NCI-H146 treated with DMSO at 0.1 percent for 48 hours (cell line): ENCODE measurements around the gene NEDD8.
"Not testable (repeated sequence)": the region's sequence is repeated elsewhere in the genome, so short reads cannot be mapped to it uniquely, and the experiment has no call there.

Experiments
- DNase-seq: peaks from one replicate; lab custom pipeline; 2025; ENCODE audit not compliant: unreplicated experiment; lab: John Stamatoyannopoulos, UW

The NEDD8 gene

DNA sequence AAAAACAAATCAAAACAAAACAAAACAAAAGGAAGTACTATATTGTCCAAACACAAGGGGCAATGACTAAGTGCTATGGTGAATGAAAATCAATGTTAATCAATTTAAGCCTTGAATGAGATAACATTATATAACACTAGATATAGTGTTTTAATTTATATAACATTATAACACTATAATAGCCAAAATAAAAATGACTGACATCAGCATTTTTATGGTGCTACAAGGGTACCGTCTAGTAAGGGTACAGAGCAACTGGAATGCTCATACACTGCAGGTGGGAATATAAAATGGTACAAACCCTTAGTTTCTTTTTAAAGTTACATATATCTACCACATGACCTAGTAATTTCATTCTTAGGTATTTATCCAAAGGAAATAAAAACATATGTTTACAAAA, 5.7 kb downstream of the NEDD8 start:
- DNase-seq: no peak

DNA sequence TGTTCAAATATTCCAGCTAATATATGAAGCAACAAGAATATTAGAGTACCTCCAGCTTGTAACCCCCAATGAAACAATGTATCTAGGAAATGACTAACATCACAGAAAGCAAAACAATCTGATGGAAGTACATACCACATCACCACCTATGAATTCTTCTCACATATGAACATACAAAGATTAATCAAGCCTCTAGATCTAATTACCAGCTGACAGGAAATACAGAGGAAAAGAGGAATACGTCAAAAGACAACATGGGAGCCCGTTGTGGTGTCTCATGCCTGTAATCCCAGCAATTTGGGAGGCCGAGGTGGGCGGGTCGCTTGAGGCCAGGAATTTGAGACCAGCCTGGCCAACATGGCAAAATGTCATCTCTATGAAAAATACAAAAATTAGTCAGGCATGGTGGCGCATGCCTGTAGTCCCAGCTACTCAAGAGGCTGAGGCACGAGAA, 7.5 kb downstream of the NEDD8 start:
- DNase-seq: no peak

DNA sequence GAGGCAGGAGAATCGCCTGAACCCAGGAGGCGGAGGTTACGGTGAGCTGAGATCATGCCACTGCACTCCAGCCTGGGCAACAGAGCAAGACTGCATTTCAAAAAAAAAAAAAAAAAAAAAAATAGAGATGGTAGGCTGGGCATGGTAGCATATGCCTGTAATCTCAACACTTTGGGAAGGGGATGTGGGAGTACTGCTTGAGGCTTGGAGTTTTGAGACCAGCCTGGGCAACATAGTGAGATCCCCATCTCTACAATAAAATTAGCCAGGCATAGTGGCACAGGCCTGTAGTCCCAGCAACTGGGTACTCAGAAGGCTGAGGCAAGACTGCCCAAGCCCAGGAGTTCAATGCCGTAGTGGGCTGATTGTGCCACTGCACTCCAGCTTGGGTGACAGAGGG, 9.2 kb downstream of the NEDD8 start:
- DNase-seq: not testable (repeated sequence)

DNA sequence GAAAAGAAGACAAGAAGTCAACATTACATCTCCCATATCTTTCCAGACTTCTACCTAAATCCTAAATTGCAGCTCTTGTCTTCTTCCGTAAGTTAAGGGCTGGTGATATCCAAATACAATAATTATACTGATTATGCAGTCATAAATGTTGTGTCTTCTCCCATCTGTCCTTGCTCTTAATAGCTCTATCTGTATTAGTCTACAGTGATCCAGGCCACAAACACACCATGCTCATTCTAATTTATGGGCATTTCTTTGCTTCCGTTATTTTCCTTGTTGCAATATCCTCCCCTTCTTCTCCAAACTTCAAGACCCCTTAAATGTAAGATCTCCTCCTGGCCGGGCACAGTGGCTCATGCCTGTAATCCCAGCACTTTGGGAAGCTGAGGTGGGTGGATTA, 12.6 kb downstream of the NEDD8 start:
- no peak for DNase-seq

DNA sequence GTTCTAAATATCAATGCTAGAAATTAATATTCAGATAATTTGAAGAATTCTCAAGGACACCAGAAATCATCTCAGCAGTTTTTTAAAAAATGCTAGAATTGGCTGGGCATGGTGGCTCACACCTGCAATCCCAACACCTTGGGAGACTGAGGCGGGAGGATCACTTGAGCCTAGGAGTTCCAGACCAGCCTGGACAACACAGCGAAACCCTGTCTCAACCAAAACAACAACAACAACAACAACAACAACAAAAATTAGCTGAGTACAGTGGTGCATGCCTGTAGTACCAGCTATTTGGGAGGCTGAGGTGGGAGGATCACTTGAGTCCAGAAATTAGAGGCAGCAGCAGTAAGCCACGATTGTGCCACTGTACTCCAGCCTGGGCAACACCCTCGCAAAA, 13.1 kb downstream of the NEDD8 start:
- DNase-seq: no peak

DNA sequence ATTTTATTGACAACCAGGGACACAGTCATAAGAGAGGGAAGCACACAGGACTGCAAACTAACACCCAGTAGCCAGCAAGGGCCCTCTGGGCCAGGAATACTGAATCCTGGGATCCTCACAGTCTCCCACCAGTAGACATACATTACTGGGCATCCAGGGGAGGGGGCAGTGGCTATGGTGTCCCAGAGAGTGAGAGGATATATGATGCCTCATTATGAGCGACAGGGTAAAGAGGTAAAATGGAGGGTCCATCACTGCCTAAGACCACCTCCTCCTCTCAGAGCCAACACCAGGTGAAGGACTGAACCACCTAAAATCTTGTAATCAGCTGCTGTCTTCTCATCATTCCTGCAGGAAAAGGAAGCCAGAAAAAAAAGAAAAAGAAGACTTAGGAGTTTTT, 15.3 kb downstream of the NEDD8 start:
- not testable (repeated sequence) for DNase-seq

DNA sequence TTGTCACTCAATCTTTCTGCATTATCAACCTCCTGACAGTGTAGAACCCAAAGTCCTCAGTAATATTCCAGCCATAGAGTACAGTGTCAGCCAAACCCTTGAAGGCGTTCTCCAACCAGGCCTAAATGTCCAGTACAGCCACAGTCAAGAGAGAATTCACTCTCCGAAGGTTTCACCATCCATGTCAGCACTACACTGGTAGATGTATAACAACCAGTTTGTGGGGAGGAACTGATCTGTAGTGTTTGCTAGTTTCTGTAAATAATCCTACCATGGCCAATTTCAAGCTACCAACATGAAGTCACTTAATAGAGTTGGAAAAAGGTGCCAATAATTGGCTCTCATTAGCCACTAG, 15.8 kb downstream of the NEDD8 start:
- no peak for DNase-seq

DNA sequence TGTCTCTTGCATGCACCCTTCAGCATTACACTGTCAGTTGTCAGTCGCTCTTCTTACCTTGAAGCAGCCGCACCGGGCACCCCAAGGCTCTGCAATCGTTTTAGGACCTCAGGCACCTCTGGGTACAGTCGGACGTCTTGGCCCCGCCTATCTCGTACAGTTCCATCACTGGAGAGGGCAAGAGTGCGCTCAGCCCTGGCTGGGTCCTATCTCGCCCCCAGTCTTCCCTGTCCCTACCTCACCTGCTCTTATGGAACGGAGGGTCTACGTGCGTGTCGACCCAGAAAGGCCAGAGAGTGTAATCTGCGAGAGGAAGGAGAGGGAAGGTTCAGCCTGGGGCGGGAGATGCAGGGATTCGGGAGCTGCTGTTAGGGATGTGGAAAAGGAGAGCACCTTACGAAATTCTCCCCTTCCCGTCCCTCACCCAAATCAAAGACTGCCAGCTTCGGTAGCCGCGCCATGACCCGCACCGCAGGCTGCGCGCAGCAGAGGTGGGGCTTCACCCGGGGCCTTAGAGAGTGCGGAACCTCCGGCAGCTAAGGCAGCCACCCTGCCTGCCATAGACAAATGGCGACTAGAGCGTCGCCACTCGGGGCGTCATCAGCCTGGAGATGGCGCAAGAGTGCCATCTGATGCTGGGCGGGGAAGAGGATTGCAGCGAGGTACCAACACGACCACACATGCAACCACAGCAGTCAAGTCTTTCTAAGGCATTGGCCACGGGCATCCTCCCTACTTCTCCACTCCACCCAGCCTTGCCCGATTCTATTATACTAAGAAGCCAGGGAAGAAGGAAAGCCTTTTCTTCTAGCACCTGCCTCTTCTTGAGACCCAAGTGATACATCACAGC, 16.4 kb downstream of the NEDD8 start, which contains the start of gene MDP1:
Gene MDP1 (minus strand): TSS at position 572 of the 850 bp plus-strand sequence. CDS start 111 bp downstream, at position 461.
- DNase-seq: peak; percentile 73

DNA sequence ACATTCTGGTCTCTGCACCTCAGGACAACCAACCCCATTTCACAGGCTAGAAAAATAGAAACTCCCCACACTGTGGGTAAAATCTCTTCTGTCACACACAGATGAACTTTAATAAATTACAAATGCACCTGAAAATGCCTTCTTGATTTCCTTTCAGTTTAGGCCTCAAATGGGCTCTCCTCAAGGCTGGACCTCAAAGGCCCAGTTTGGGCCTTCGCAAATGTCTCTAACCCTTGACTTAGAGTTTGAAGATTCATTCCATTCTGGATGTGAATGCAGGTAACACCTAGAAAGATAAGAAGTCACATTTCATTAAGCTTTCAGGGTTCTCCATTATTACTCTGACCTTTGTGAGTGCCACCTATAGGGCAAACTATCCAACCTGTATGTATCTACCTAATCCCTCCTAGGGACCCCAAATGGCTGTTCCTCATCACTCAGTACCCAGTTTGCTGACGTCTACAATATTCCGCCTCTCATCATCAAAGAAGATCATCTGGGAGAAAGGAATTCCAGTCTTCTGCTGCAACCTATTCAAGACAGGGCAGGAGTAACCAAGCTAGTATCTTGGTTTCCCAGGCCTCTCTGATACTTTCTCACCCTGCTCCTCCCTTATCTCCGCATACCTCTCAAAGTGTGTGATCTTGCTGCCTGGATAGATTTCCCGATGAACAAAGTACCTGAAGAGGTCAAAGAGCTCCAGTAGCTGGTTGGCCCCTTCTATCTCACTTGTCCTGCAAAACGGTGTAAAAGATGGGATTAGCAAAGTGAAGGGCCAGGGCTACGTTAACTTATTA, 18.1 kb downstream of the NEDD8 start:
- DNase-seq: no peak

DNA sequence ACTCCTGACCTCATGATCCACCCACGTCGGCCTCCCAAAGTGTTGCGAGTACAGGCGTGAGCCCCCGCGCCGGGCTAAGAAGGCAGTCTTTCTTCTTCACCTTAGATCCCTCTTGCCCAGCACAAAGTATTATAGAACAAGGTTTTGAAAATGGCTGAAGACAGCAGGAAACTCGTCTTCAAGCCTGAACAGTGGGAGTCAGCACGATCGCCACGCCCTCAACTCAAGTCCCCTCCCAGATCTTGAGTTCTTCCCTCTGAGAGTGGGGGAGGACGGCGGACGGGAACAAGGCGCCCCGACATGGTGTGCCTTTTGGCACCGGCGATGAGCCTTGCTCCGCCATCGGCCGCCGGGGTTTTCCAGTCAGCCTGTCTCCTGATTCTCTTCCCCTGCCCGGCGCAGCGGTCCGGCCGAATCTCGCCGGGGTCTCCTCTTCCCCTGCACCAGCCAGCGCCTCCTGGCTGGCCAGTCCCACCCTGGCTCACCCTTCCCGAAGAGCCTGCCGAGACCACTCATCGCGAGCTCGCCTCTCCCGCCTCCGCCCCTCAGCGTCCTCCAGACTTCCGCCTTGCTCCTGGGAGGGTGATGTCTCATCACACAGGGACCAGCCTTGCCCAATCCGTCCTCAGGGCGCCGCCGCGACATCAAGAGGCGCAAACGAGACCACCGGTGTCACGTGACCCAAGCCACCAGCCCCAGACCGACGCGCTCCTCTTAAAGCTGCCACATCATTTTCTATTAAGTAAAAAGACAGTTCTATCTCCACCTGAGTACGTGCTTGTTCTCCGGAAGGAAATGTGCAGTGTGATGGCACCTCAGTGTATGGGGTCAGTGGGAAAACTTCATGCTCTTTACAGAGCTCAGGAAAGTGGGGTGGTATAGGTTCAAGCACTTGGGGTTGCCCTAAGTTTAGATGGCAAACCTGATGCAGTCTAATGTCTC, 19.0 kb downstream of the NEDD8 start, which contains the start of gene CHMP4A:
Gene CHMP4A (minus strand): TSS at position 565 of the 942 bp plus-strand sequence. CDS start 49 bp downstream, at position 516.
- DNase-seq: peak; percentile 84

DNA sequence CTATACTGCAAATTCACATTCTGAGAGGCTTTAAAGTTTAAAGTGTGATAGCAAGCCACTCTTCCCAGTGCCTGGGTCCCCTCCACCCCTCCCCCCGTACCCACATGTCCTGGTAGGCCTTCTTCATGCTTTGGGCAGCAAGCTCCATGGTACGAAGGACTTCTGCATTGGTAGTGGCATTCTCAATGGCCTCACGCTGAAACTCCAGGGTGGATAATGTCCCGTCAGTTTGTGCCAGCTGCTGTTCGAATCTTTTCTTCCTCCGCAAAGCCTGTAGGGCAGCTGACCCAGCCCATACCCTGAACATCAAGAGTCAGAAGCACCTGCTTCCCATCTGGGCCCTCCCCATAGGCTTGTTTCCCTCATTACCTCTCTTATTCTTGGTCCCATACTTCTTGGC, 20.9 kb downstream of the NEDD8 start:
- DNase-seq: no peak

DNA sequence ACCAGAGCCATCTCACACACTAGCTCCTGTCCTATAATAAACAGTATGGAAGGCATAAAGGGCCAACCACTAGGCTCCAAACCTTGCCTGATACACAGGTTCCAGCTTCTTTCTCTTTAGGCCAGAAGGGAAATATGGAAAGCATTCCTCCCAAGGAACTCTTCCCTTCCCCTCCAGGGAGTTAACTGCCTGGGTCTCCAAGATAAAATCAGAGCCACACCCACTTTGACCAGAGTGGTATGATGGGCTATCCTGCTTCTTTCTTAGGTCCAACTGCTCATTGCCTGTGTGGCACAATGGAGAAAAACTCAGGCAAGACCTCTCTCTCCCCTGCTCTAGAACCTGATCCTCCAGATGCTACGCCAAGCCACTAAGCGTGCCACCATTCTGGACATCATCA, 24.5 kb downstream of the NEDD8 start:
- no peak for DNase-seq

DNA sequence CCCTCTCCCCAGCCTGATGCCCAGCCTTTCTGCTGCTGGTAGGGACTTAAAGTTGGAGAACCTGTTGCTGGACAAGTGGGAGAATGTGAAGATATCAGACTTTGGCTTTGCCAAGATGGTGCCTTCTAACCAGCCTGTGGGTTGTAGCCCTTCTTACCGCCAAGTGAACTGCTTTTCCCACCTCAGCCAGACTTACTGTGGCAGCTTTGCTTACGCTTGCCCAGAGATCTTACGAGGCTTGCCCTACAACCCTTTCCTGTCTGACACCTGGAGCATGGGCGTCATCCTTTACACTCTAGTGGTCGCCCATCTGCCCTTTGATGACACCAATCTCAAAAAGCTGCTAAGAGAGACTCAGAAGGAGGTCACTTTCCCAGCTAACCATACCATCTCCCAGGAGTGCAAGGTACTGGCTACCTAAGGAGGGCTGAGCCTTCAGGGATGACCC, 25.0 kb downstream of the NEDD8 start:
- no peak for DNase-seq

DNA sequence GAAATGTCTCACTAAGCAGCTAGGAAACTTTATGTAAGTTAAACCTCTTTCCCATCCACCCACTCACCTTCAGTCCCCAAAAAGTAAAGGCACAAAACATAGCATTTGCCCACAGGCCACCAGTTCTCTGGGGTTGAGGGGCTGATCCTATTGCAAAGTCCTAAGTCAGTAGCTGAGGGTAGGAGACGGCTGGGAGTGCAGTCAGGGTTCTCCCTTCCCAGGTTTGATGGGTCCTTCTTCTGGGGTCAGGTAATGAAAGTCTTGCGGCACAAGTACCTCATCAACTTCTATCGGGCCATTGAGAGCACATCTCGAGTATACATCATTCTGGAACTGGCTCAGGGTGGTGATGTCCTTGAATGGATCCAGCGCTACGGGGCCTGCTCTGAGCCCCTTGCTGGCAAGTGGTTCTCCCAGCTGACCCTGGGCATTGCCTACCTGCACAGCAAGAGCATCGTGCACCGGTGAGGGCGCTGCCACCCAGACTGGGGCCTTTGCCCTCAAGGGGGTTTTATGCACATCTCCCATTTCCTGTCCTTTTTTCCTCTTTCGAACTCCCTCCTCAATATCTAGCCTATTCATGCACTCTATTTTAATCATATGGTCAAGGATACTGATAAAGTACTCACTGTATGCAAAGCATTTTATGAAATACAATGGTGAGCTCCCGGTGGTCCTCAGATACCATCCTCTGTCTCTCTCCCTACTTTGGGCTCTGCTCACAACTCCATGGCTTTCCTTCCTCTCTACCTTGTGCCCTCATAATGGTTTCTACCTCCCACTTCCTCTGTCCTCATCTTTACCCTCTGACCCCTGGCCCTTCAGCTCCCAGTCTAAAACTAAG, 25.7 kb downstream of the NEDD8 start:
- DNase-seq: no peak

DNA sequence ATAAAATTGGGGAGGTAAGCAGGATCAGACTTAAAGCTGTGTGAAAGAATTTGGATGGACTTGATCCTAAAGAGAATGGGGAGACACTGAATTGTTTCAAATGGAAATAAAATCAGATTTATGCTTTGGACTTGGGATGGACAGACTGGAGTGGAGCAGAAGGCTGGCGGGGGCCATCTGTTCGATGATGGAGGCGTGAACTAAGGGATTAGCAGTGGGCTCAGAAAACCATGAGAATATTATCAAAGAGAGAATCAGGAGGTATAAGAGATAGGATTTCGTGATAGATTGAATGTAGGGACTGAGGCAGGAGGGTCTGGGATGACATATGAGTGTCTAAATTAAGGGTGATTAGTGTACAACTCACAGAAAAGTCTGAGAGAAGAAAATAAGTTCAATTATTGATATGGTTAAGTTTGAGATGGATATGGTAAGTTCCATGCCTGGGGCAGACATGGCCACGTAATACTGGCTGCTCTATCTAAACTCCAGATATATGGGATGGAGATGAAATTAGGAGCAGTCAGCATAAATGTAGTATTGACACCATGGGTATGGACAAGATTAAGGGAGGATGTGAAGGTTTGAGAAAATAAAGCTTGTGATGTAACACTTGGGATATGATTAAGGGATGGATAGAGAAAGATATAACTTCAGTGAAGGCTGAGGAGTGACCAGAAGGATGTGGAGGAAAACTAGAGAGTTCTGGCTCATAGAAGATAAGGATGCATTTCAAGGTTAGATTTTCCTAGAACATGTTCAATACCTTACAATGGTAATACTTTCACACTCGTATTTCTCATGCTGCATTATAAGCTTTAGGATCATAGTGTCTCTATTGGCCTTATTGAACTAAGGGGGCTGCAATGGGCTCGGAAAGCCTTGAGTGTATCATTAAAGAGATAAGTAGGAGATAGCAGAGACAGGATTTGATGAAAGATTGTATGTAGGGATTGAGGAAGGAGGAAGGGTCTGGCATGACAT, 27.7 kb downstream of the NEDD8 start:
- DNase-seq: no peak

DNA sequence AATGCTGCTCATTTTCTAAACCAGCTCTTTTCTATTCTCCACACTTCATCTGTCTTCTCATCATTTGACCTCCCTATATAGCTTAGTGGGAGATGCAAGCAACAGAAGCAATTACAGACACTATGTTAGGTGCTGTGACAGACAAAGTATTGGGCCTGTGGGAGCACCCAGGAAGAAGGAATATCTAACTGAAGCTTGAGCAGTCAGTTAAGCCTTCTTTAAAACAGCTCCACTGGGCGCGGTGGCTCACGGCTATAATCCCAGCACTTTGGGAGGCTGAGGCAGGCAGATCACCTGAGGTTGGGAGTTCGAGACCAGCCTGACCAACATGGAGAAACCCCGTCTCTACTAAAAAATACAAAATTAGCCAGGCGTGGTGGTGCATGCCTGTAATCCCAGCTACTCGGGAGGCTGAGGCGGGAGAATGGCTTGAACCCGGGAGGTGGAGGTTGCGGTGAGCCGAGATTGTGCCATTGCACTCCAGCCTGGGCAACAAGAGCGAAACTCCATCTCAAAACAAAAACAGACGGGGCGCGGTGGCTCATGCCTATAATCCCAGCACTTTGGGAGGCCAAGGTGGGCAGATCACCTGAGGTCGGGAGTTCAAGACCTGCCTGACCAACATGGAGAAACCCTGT, 28.8 kb downstream of the NEDD8 start:
- not testable (repeated sequence) for DNase-seq

DNA sequence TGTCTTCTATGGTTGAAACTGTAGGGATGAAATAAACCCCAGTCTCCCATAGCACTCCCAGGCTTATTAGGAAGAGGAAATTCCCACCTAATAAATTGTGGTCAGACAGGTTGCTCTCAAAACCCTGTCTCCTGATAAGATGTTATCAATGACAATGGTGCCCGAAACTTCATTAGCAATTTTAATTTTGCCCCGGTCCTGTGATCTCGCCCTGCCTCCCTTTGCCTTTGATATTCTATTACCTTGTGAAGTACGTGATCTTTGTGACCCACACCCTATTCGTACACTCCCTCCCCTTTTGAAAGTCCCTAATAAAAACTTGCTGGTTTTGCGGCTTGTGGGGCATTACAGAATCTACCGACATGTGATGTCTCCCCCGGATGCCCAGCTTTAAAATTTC, 29.6 kb downstream of the NEDD8 start:
- not testable (repeated sequence) for DNase-seq

DNA sequence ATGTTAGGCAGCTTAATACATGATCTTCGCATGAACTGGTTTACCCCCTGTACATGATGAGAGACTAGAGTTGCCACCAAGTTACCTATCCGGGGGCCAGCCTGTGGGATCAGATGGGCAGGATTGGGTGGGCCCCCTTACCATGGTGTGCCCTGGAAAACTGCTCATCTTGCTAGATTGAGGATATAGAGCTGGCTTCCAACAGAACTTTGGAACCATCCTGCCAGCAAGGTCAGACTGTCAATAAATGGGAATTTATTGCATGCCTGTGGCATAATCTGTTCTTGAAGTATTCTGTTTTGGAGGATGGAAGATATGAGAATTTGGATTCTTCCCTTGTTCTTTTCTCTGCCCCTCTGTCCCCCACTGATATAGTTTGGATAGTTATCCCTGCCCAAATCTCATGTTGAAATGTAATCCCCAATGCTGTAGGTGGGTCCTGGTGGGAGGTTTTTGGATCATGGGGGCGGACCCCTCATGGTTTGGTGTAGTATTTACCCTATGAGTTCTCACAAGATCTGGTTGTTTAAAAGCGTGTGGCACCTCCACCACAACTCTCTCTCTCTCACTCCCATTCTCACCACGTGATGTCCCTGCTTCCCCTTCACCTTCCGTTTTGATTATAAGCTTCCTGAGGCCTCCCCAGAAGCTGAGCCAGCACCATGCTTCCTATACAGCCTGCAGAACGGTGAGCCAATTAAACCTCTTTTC, 33.2 kb downstream of the NEDD8 start:
- no peak for DNase-seq
